Measurements from ENCODE around the gene TLDC2. TPM values are rescaled to one million over a fixed set of nuclear protein-coding genes. Genes with fewer than 3 reads are reported as not detected.

The TLDC2 gene
- total and polyA plus RNA-seq, 2 of the 8 experiments (the other 6 are each of a cell fraction or from before 2014, with no cell fraction given): 0.29 to 0.34 TPM

GRCh38 chr20:36851490-36851889 lies 24.4 kb upstream of the TLDC2 start:
- Histone ChIP-seq H4K20me1 (replicated peaks in 1 of 2; ENCODE audit: control insufficient read depth in 1 of 2, insufficient read depth in 2 of 2, low read length in 2 of 2) (peaks cover 2 to 14% of the 10 kb centered on the region in 2 experiments), H3K79me1 (ENCODE audit: low read depth, low read length) (peaks cover 9% of the 10 kb centered on the region), H3K27ac (ENCODE audit: low read depth, low read length) (no peak overlapping the region), H3K23ac (ENCODE audit: insufficient read length) (no peak overlapping the region), H2BK5ac (ENCODE audit: low read depth, low read length) (no peak overlapping the region), H3K56ac (replicated peaks; ENCODE audit: insufficient read length, low read depth, low read length) (no peak overlapping the region), H3K4me3 (ENCODE audit: extremely low read depth in 1 of 4, insufficient read depth in 2 of 4, low read depth in 3 of 4, low read length in 4 of 4) (no peak overlapping the region), H3K23me2 (ENCODE audit: low read depth, low read length) (peaks cover 2% of the 10 kb centered on the region; the same call in 1 of the 2 replicates), H4K5ac (ENCODE audit: insufficient read length, low read depth, low read length) (no peak overlapping the region), H4K91ac (replicated peaks; ENCODE audit: insufficient read length, low read length) (no peak overlapping the region), H3K14ac (ENCODE audit: insufficient read length) (no peak overlapping the region), H3K9me3 (ENCODE audit: insufficient read depth in 2 of 2, low read depth in 1 of 2, low read length in 1 of 2) (peaks cover 3 to 4% of the 10 kb centered on the region in 2 experiments; a peak in 3 of 4 replicates), H4K8ac (ENCODE audit: extremely low read depth, insufficient read depth, low read length) (no peak overlapping the region), H2BK20ac (ENCODE audit: low read length) (no peak overlapping the region), H3K4me1 (replicated peaks in 1 of 4; ENCODE audit: control insufficient read depth in 3 of 4, insufficient read depth in 4 of 4, low read length in 3 of 4) (peaks cover 0 to 13% (median 10%) of the 10 kb centered on the region in 4 experiments; a peak in 5 of 7 replicates), H3K18ac (ENCODE audit: extremely low read depth, low read length) (no peak overlapping the region), H2AFZ (ENCODE audit: low read length) (no peak overlapping the region), H2BK15ac (ENCODE audit: low read length) (no peak overlapping the region), H3K27me3 (replicated peaks in 1 of 4; ENCODE audit: control insufficient read depth in 3 of 4, extremely low read depth in 1 of 4, insufficient read depth in 3 of 4, low read length in 3 of 4) (no peaks in the 10 kb centered on the region), H3K79me2 (ENCODE audit: control insufficient read depth in 1 of 2, insufficient read depth in 2 of 2, low read length in 2 of 2) (peaks cover 0 to 22% of the 10 kb centered on the region in 2 experiments; a peak in 2 of 4 replicates), H3K36me3 (ENCODE audit: control insufficient read depth in 2 of 4, insufficient read depth in 4 of 4, low read length in 3 of 4) (peaks cover 0 to 3% (median 0%) of the 10 kb centered on the region in 4 experiments; a peak in 2 of 8 replicates), H2BK120ac (replicated peaks; ENCODE audit: low read depth, low read length) (no peak overlapping the region), H3K9ac (replicated peaks in 1 of 4; ENCODE audit: extremely low read depth in 1 of 4, low read depth in 3 of 4, low read length in 3 of 4) (no peak overlapping the region), H3K4me2 (ENCODE audit: insufficient read depth in 1 of 2, low read depth in 2 of 2, low read length in 2 of 2) (no peak overlapping the region), H2BK12ac (ENCODE audit: low read depth, low read length) (no peak overlapping the region), H2AK5ac (ENCODE audit: low read depth, low read length) (no peak overlapping the region), H3K4ac (replicated peaks; ENCODE audit: insufficient read length, low read depth, low read length) (no peak overlapping the region)
- TF ChIP-seq RXRA (IDR thresholded peaks at IDR 0.05; ENCODE audit: insufficient read depth, low read depth, low read length) (no peak), SP2 (IDR thresholded peaks at IDR 0.05; ENCODE audit: low read length) (no peak)
- FAIRE-seq (no peak), DNase-seq (ENCODE audit: low read depth in 1 of 2, low spot score in 2 of 2) (no peak)
- POLR2A ChIA-PET (ENCODE audit: partially characterized antibody): interaction anchor here (1.8 to 7.9 kb wide), 3 partner anchors 8 to 15 kb away, joined by 4 to 42 read pairs (median 30); a partner anchor contains a TSS
- WGBS, 2 experiments (ENCODE audit: extremely low coverage in 1 of 2, insufficient coverage in 1 of 2, insufficient read length in 1 of 2, insufficient replicate concordance in 2 of 2, low coverage in 1 of 2, low lambda C conversion rate in 2 of 2, missing lambda C conversion rate in 1 of 2): 97% methylated on average over 2 of the region's 2 CpGs; no CpG with 5 or more reads in 1 of the 2 experiments
- CTCF ChIA-PET (ENCODE audit: partially characterized antibody): interaction anchor here (1.1 to 4.6 kb wide), 4 partner anchors 9 to 42 kb away, joined by 3 to 16 read pairs (median 6); no protein-coding TSS in a partner anchor

All from H1 (cell line).